ENCODE results near the gene KIF6. TPM values are rescaled to one million over a fixed set of nuclear protein-coding genes. Genes with fewer than 3 reads are reported as not detected.

Gene KIF6
- total RNA-seq, 1 donor from 2014 or later: 1.4 TPM

GRCh38 chr6:39550191-39550590 is 175.0 kb downstream of the KIF6 start:
- TF ChIP-seq, protein P1, sequence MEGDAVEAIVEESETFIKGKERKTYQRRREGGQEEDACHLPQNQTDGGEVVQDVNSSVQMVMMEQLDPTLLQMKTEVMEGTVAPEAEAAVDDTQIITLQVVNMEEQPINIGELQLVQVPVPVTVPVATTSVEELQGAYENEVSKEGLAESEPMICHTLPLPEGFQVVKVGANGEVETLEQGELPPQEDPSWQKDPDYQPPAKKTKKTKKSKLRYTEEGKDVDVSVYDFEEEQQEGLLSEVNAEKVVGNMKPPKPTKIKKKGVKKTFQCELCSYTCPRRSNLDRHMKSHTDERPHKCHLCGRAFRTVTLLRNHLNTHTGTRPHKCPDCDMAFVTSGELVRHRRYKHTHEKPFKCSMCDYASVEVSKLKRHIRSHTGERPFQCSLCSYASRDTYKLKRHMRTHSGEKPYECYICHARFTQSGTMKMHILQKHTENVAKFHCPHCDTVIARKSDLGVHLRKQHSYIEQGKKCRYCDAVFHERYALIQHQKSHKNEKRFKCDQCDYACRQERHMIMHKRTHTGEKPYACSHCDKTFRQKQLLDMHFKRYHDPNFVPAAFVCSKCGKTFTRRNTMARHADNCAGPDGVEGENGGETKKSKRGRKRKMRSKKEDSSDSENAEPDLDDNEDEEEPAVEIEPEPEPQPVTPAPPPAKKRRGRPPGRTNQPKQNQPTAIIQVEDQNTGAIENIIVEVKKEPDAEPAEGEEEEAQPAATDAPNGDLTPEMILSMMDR (IDR thresholded peaks at IDR 0.05; ENCODE audit: unreplicated experiment): no peak
- no peaks in the 10 kb centered on the region for H3K9me3 Mint-ChIP-seq

GRCh38 chr6:39546731-39547130 is 178.5 kb downstream of the KIF6 start:
- Mint-ChIP-seq H3K4me1 (peaks cover 3% of the 10 kb centered on the region), H3K27ac (no peak overlapping the region), H3K27me3 (ENCODE audit: low read depth) (peaks cover 9% of the 10 kb centered on the region), H3K4me3 (no peak overlapping the region), H3K9me3 (no peaks in the 10 kb centered on the region), H3K36me3 (no peaks in the 10 kb centered on the region)
- no peak for DNase-seq (ENCODE audit: low spot score in 2 of 2, unreplicated experiment in 2 of 2)
- TF ChIP-seq, protein P1 (IDR thresholded peaks at IDR 0.05; ENCODE audit: unreplicated experiment): no peak

More at GRCh38 chr6:39550191-39550590, 175.0 kb downstream of the KIF6 start:
- H3K27me3 Mint-ChIP-seq (ENCODE audit: low read depth): peaks cover 9% of the 10 kb centered on the region
- no peaks in the 10 kb centered on the region for H3K4me1 Mint-ChIP-seq
- H3K27ac Mint-ChIP-seq: no peak overlapping the region
- DNase-seq (ENCODE audit: low spot score in 2 of 2, unreplicated experiment in 2 of 2): no peak
- H3K36me3 Mint-ChIP-seq: no peaks in the 10 kb centered on the region
- no peak overlapping the region for H3K4me3 Mint-ChIP-seq

DNA sequence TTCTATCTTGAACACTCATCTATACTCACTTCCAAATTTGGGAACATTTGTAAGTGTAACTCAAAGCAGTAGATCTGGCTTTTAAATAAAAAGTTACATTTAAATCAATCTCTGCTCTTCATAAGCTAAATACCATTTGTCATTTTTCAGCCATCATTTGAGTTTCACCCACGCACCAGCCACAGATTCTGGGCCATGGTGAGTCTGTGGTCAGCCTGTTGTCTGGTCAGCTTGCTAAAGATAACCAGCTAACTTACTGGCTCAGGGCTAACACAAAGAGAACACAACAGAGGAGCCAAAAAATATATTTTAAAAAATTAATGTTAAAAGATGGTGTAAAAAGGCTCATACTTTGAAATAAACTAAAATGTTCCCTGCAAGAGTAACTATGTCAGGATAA is 181.3 kb downstream of the KIF6 start:
- TF ChIP-seq, protein P1 (IDR thresholded peaks at IDR 0.05; ENCODE audit: unreplicated experiment): no peak
- H3K27ac Mint-ChIP-seq: no peak overlapping the region
- H3K27me3 Mint-ChIP-seq (ENCODE audit: low read depth): no peaks in the 10 kb centered on the region
- H3K9me3 Mint-ChIP-seq: no peaks in the 10 kb centered on the region
- no peak for DNase-seq (ENCODE audit: low spot score in 2 of 2, unreplicated experiment in 2 of 2)
- no peaks in the 10 kb centered on the region for H3K36me3 Mint-ChIP-seq
- H3K4me3 Mint-ChIP-seq: no peak overlapping the region
- H3K4me1 Mint-ChIP-seq: peaks cover 3% of the 10 kb centered on the region

GRCh38 chr6:39543095-39543494 is 182.1 kb downstream of the KIF6 start:
- Mint-ChIP-seq H3K27ac (no peak overlapping the region), H3K36me3 (no peaks in the 10 kb centered on the region), H3K9me3 (no peaks in the 10 kb centered on the region), H3K4me3 (no peak overlapping the region), H3K4me1 (peaks cover 3% of the 10 kb centered on the region), H3K27me3 (ENCODE audit: low read depth) (no peaks in the 10 kb centered on the region)
- TF ChIP-seq, protein P1 (IDR thresholded peaks at IDR 0.05; ENCODE audit: unreplicated experiment): no peak
- no peak for DNase-seq (ENCODE audit: low spot score in 2 of 2, unreplicated experiment in 2 of 2)

DNA sequence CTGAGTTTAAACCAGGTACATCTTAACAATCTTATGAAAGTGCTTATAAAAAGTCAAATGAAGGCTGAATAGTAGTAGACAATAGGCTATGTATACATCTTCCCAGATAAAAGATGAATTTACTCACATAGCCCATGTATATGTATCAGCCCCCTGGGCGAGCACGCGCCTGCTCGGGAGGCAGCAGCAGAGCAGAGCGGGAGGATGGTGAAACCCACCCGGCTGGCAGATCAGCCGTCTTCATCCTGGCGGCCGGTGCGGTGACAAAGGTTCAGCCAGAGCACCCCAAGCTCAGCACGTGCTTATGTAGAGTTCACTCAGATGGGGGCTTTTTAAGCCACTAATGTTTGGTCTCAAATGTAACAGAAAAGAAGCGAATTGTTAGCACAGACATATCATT is 184.8 kb downstream of the KIF6 start:
- TF ChIP-seq, protein P1 (IDR thresholded peaks at IDR 0.05; ENCODE audit: unreplicated experiment): no peak
- no peak for DNase-seq (ENCODE audit: low spot score in 2 of 2, unreplicated experiment in 2 of 2)
- no peaks in the 10 kb centered on the region for H3K36me3 Mint-ChIP-seq
- no peaks in the 10 kb centered on the region for H3K27me3 Mint-ChIP-seq (ENCODE audit: low read depth)
- H3K9me3 Mint-ChIP-seq: no peaks in the 10 kb centered on the region
- no peak overlapping the region for H3K27ac Mint-ChIP-seq
- H3K4me3 Mint-ChIP-seq: no peak overlapping the region
- peaks cover 3% of the 10 kb centered on the region for H3K4me1 Mint-ChIP-seq

DNA sequence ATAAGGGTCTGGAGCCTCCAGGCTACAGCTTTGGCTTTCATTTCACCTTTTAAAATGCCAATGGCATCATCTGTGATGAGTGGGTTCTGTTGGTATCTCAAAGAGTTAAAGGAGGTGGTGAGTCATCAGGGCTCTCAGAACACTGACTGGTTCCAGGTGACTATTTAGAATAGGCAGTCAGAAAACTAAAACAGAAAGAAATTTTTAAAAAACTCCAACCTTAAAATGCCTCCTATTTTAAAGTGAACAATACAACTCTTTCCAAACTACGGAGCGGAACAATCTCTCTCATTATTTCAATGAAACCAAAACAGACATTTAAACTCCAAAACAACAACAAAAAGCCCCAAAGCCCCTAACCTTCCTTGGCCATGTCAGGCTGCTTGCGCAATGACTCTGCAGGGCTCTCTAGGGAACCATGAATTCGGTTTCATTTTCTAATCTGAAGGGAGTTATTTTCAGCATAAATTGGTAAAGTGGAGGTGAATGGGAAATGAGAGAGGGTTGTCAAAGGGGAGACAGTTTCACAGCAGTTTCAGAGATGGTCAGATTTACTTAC is 194.9 kb downstream of the KIF6 start:
- peaks cover 7% of the 10 kb centered on the region for H3K27me3 Mint-ChIP-seq (ENCODE audit: low read depth)
- H3K27ac Mint-ChIP-seq: no peak overlapping the region
- no peak for DNase-seq (ENCODE audit: low spot score in 2 of 2, unreplicated experiment in 2 of 2)
- TF ChIP-seq, protein P1 (IDR thresholded peaks at IDR 0.05; ENCODE audit: unreplicated experiment): no peak
- peaks cover 4% of the 10 kb centered on the region for H3K36me3 Mint-ChIP-seq
- no peaks in the 10 kb centered on the region for H3K4me1 Mint-ChIP-seq
- H3K4me3 Mint-ChIP-seq: no peak overlapping the region
- peaks cover 15% of the 10 kb centered on the region for H3K9me3 Mint-ChIP-seq
